ENCODE results near the gene MDFIC.
A peak's percentile ranks its signal among the peaks of the same experiment; 100 is the strongest.

Gene MDFIC

DNA sequence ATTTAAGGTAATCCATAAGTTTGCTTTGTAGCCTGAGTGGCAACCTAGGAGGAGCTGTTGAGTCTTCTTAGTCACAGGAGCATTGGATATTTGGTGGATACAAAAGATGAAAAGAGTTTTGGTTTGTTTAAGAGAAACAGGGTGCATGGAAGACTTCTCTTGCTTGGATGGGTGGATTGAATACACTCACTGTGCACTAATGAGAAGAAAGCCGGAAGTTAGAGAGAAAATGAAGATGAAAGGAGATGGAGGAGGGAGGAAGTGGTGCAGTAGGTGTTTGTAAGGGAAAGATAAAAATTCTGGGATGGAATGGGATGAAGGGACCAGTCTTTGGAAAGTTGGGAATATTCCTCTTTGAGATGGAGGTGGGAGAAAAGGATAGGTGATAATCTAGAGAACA lies 7.7 kb downstream of the MDFIC start:
- Histone ChIP-seq H3K27me3 (ENCODE audit: insufficient read depth, low read length) (no peaks in the 10 kb centered on the region), H3K36me3 (ENCODE audit: insufficient read depth, low read depth, low read length) (no peaks in the 10 kb centered on the region), H3K27ac (ENCODE audit: low read length) (peak overlapping the region; percentile 26), H3K4me1 (ENCODE audit: insufficient read depth, low read length) (peaks cover 27% of the 10 kb centered on the region; the same call in 1 of the 2 replicates), H3K4me3 (ENCODE audit: low read length) (peak overlapping the region; percentile 36; the same call in 1 of the 2 replicates), H3K9ac (ENCODE audit: low read depth, low read length) (no peak overlapping the region; the same call in 1 of the 2 replicates), H3K9me3 (ENCODE audit: insufficient read depth, low read depth, low read length) (no peaks in the 10 kb centered on the region)

DNA sequence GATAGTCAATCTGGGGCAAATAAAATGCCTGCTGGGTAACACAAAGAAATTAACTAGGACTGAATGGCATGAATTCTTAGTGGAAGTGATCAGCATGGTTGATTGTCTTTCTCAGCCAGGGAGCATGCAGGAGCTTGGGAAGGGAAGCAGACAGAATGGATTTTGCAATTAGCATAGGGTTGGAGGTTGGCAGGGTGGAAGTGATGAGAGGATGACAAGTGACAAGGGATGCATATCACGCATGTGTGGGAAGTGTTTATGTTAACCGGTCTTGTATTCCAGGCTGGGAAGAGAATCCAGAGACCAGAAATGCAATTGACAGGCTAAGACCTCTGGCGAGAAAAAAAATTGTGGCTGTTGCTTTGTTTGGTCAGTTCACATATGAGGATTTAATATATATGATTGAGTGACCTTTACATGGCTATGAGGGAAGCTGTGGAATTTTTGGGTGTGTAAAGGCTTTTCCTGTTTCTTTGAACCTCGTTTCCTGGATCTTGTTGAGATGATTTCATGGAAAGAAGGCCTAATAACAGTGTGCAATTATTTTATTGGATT lies 8.3 kb downstream of the MDFIC start:
- H3K9ac ChIP-seq (ENCODE audit: low read depth, low read length) = no peak overlapping the region
- peak overlapping the region; percentile 36 for H3K4me3 ChIP-seq (ENCODE audit: low read length)
- H3K4me1 ChIP-seq (ENCODE audit: insufficient read depth, low read length) = peaks cover 27% of the 10 kb centered on the region; the same call in 1 of the 2 replicates
- H3K27ac ChIP-seq (ENCODE audit: low read length) = peak overlapping the region; percentile 26
- no peaks in the 10 kb centered on the region for H3K9me3 ChIP-seq (ENCODE audit: insufficient read depth, low read depth, low read length)
- H3K36me3 ChIP-seq (ENCODE audit: insufficient read depth, low read depth, low read length) = no peaks in the 10 kb centered on the region
- no peaks in the 10 kb centered on the region for H3K27me3 ChIP-seq (ENCODE audit: insufficient read depth, low read length)

DNA sequence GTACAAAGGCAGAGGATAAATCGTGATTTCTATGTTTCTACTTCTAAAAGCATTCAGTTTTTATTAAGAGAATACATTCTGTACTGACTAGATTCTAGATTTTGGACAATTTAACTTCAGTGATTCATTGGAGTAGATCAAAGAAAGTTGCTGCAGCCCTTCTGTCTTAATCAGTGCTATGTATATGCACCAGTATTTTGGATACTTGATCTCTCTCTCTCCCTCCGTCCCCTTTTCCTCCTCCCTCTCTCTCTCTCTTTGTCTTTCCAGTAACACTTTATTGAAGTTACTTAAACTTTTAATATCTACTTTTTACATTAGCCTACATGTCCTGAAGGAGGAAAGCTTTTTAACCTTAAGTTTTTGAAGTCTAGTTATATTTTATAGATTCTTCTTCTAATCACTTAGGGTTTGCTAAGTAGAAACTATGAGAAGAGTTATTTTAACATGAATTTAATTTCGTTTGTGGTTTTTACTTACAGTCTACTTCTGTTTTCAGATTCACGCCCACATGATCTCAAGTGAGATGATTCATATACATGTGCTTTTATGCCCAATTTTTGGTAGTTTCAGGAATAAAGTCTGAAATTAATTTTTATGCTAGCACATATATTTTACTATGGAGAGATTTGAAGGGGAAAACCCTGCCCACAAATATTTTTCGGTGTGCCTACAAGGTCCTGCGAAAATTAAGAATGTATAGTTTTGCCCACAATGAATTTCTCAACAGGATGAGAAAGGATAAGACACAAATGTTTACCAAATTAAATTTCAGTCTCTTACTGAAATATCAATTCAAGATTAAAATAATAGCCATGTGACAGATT lies 9.1 kb downstream of the MDFIC start:
- Histone ChIP-seq H3K27ac (ENCODE audit: low read length) (no peak overlapping the region), H3K4me1 (ENCODE audit: insufficient read depth, low read length) (peaks cover 22% of the 10 kb centered on the region; the same call in 1 of the 2 replicates), H3K36me3 (ENCODE audit: insufficient read depth, low read depth, low read length) (no peaks in the 10 kb centered on the region), H3K27me3 (ENCODE audit: insufficient read depth, low read length) (no peaks in the 10 kb centered on the region), H3K9ac (ENCODE audit: low read depth, low read length) (peak overlapping the region; percentile 14; the same call in 1 of the 2 replicates), H3K4me3 (ENCODE audit: low read length) (0 out of 2 replicates have a peak overlapping the region, but pooled peaks have one; percentile 36), H3K9me3 (ENCODE audit: insufficient read depth, low read depth, low read length) (no peaks in the 10 kb centered on the region)

- Histone ChIP-seq H3K9ac (ENCODE audit: low read depth, low read length) (peak overlapping the region; percentile 14; the same call in 1 of the 2 replicates), H3K36me3 (ENCODE audit: insufficient read depth, low read depth, low read length) (no peaks in the 10 kb centered on the region), H3K9me3 (ENCODE audit: insufficient read depth, low read depth, low read length) (no peaks in the 10 kb centered on the region), H3K27ac (ENCODE audit: low read length) (no peak overlapping the region), H3K4me1 (ENCODE audit: insufficient read depth, low read length) (peaks cover 22% of the 10 kb centered on the region; the same call in 1 of the 2 replicates), H3K27me3 (ENCODE audit: insufficient read depth, low read length) (no peaks in the 10 kb centered on the region), H3K4me3 (ENCODE audit: low read length) (no peak overlapping the region)
Observed at GRCh38 chr7:114931656-114932011, 9.7 kb downstream of the MDFIC start.

GRCh38 chr7:114932991-114933390 lies 11.1 kb downstream of the MDFIC start:
- Histone ChIP-seq H3K4me3 (ENCODE audit: low read length) (no peak overlapping the region), H3K27me3 (ENCODE audit: insufficient read depth, low read length) (no peaks in the 10 kb centered on the region), H3K36me3 (ENCODE audit: insufficient read depth, low read depth, low read length) (no peaks in the 10 kb centered on the region), H3K9ac (ENCODE audit: low read depth, low read length) (no peak overlapping the region), H3K27ac (ENCODE audit: low read length) (no peak overlapping the region), H3K4me1 (ENCODE audit: insufficient read depth, low read length) (peaks cover 22% of the 10 kb centered on the region; the same call in 1 of the 2 replicates), H3K9me3 (ENCODE audit: insufficient read depth, low read depth, low read length) (no peaks in the 10 kb centered on the region)

DNA sequence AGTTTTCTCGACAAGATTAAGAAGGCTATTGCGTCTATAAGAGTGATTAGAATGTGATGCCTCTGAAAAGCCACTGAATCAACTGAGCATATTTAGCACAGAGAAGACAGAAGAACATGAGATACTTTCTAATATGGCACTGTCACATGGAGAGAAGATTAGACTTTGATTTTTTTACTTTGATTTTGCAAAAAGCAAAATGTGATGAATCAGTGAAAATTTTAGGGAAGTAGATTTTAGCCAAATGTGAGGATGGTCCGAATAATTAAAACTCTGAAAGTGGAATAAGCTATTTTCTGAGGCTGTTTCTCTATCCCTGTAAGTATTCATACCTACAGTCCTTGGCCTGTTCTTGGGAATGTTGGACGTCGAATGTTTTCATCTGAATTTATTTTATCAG lies 11.8 kb downstream of the MDFIC start:
- Histone ChIP-seq H3K27ac (ENCODE audit: low read length) (no peak overlapping the region), H3K9me3 (ENCODE audit: insufficient read depth, low read depth, low read length) (no peaks in the 10 kb centered on the region), H3K4me1 (ENCODE audit: insufficient read depth, low read length) (peaks cover 22% of the 10 kb centered on the region; the same call in 1 of the 2 replicates), H3K9ac (ENCODE audit: low read depth, low read length) (no peak overlapping the region), H3K4me3 (ENCODE audit: low read length) (no peak overlapping the region), H3K36me3 (ENCODE audit: insufficient read depth, low read depth, low read length) (no peaks in the 10 kb centered on the region), H3K27me3 (ENCODE audit: insufficient read depth, low read length) (no peaks in the 10 kb centered on the region)

DNA sequence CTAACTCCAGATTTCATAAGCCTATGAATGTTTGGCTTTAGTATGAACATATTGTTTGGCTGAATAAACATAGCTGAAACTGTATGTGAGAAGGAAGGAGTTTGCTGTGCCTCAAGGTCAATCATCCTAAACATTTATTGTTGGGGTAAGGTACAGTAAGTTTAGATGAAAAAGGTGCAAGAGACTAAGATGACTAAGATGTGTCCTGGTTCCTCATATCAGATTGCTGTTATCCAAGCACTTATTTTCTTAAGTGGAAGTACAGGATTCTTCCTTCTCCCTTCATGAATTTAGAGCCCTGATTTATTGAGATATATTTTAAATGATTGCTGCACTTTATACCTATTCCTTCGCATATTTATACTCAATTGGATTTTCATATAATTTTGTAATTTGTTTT lies 12.2 kb downstream of the MDFIC start:
- H3K9ac ChIP-seq (ENCODE audit: low read depth, low read length) = no peak overlapping the region
- H3K27ac ChIP-seq (ENCODE audit: low read length) = no peak overlapping the region
- no peaks in the 10 kb centered on the region for H3K9me3 ChIP-seq (ENCODE audit: insufficient read depth, low read depth, low read length)

DNA sequence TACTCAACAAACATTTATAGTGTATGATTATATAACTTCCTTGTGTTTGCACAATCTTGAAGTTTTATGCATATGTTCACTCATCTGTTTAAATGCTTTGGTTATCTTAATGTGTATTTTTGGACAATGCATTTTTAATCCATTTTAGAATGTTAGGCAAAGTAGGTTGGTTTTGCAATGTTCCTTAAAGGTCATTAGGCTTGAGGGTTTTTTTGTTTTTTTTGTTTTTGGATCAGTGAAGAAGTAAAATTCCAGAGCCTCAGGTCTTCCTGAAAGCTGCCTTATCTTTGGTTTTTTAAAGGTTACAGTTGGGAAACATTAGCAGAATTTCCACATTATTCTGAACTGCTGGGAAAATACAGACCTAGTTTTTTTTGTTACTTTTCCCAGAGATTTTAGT lies 12.8 kb downstream of the MDFIC start:
- H3K4me1 ChIP-seq (ENCODE audit: insufficient read depth, low read length) = peaks cover 19% of the 10 kb centered on the region; the same call in 1 of the 2 replicates
- H3K4me3 ChIP-seq (ENCODE audit: low read length) = no peak overlapping the region
- no peak overlapping the region for H3K9ac ChIP-seq (ENCODE audit: low read depth, low read length)
- no peaks in the 10 kb centered on the region for H3K27me3 ChIP-seq (ENCODE audit: insufficient read depth, low read length)
- H3K9me3 ChIP-seq (ENCODE audit: insufficient read depth, low read depth, low read length) = no peaks in the 10 kb centered on the region
- no peaks in the 10 kb centered on the region for H3K36me3 ChIP-seq (ENCODE audit: insufficient read depth, low read depth, low read length)
- no peak overlapping the region for H3K27ac ChIP-seq (ENCODE audit: low read length)

More for the DNA sequence above, 12.2 kb downstream of the MDFIC start:
- Histone ChIP-seq H3K4me3 (ENCODE audit: low read length) (no peak overlapping the region), H3K27me3 (ENCODE audit: insufficient read depth, low read length) (no peaks in the 10 kb centered on the region), H3K4me1 (ENCODE audit: insufficient read depth, low read length) (peaks cover 22% of the 10 kb centered on the region; the same call in 1 of the 2 replicates), H3K36me3 (ENCODE audit: insufficient read depth, low read depth, low read length) (no peaks in the 10 kb centered on the region)

GRCh38 chr7:114936471-114936870 lies 14.6 kb downstream of the MDFIC start:
- Histone ChIP-seq H3K36me3 (ENCODE audit: insufficient read depth, low read depth, low read length) (no peaks in the 10 kb centered on the region), H3K4me3 (ENCODE audit: low read length) (no peak overlapping the region), H3K27ac (ENCODE audit: low read length) (no peak overlapping the region), H3K27me3 (ENCODE audit: insufficient read depth, low read length) (no peaks in the 10 kb centered on the region), H3K4me1 (ENCODE audit: insufficient read depth, low read length) (peaks cover 3% of the 10 kb centered on the region; the same call in 1 of the 2 replicates), H3K9me3 (ENCODE audit: insufficient read depth, low read depth, low read length) (no peaks in the 10 kb centered on the region), H3K9ac (ENCODE audit: low read depth, low read length) (no peak overlapping the region)

DNA sequence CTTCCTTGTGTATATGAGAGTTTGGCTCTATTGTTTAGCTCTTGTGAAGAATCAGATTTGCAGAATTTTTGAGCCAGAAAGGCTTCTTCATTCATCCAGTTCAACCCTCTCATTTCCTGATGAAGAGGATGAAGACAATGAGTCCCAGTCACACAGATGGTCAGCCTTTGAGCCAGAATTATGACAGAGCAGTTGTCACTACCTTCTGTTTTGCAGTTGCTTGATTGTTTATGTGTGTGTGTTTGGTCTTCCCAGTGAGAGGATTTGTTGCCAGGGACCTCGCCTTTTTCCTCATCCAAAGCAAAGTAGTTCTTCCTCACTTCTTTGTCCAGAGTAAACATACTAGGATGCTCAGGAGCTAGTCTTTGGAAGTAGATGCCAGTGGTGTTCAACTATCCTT lies 15.6 kb downstream of the MDFIC start:
- H3K9ac ChIP-seq (ENCODE audit: low read depth, low read length) = no peak overlapping the region
- no peaks in the 10 kb centered on the region; the same call in 1 of the 2 replicates for H3K4me1 ChIP-seq (ENCODE audit: insufficient read depth, low read length)
- H3K4me3 ChIP-seq (ENCODE audit: low read length) = no peak overlapping the region
- H3K9me3 ChIP-seq (ENCODE audit: insufficient read depth, low read depth, low read length) = no peaks in the 10 kb centered on the region
- H3K36me3 ChIP-seq (ENCODE audit: insufficient read depth, low read depth, low read length) = no peaks in the 10 kb centered on the region
- no peak overlapping the region for H3K27ac ChIP-seq (ENCODE audit: low read length)
- H3K27me3 ChIP-seq (ENCODE audit: insufficient read depth, low read length) = no peaks in the 10 kb centered on the region

DNA sequence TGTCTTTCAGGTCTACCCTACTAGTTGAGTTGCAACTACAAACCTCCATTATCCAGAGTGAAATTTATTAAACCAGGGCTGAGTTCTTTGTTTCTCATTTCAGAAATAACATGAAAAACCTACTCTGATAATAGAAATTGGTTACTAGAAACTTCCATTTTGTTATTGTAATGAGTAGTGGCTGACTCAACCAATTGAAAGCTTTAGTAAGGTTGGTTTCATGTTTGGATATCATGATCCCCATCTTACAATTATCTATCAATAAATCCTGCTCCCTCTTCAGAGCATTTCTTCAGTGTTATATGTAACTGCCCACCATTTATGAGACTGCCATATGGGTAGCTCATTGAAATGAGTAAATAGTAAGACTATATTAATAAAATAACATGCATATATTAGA lies 16.9 kb downstream of the MDFIC start:
- Histone ChIP-seq H3K4me3 (ENCODE audit: low read length) (no peak overlapping the region), H3K27me3 (ENCODE audit: insufficient read depth, low read length) (no peaks in the 10 kb centered on the region), H3K36me3 (ENCODE audit: insufficient read depth, low read depth, low read length) (no peaks in the 10 kb centered on the region), H3K9me3 (ENCODE audit: insufficient read depth, low read depth, low read length) (no peaks in the 10 kb centered on the region), H3K27ac (ENCODE audit: low read length) (no peak overlapping the region), H3K9ac (ENCODE audit: low read depth, low read length) (no peak overlapping the region), H3K4me1 (ENCODE audit: insufficient read depth, low read length) (no peaks in the 10 kb centered on the region; the same call in 1 of the 2 replicates)

All from iPS-20b (cell line).